Activated B cell treated with CpG ODN at 0.5 μM for 24 hours (primary cell): ENCODE measurements around the gene CAMTA1. TPM values are rescaled to one million over a fixed set of nuclear protein-coding genes. Genes with fewer than 3 reads are reported as not detected.

Experiments used
- ATAC-seq: fragments of 200-7000 bp; cut with Tn5 transposase; one replicate; pipeline ENCODE4 v1.10.0; 2021; ENCODE audit warnings: low read depth, mild to moderate bottlenecking, moderate library complexity
- CTCF ChIA-PET: fragments of 350-600 bp; sonication (Branson Sonifier 250); formaldehyde crosslinking; loops from one replicate; lab custom pipeline; 2021; ENCODE audit warnings: antibody characterized with exemption; lab: Charles Lee
- POLR2A ChIA-PET: fragments of 350-600 bp; sonication (Branson Sonifier 250); formaldehyde crosslinking; loops from one replicate; lab custom pipeline; 2021; ENCODE audit warnings: antibody characterized with exemption; lab: Charles Lee
- DNase-seq: peaks from one replicate; pipeline ENCODE4 v3.0.0; 2022
- H3K27ac Mint-ChIP-seq: one replicate; pipeline ENCODE4 v1.8.0; 2020; ENCODE audit warnings: mixed read lengths
- H3K27me3 Mint-ChIP-seq: one replicate; pipeline ENCODE4 v1.8.0; 2021; ENCODE audit warnings: mixed read lengths
- H3K36me3 Mint-ChIP-seq: one replicate; pipeline ENCODE4 v1.8.0; 2021; ENCODE audit warnings: low read depth, mixed read lengths
- H3K4me1 Mint-ChIP-seq: one replicate; pipeline ENCODE4 v1.8.0; 2021; ENCODE audit warnings: mixed read lengths
- H3K4me3 Mint-ChIP-seq: one replicate; pipeline ENCODE4 v1.8.0; 2020; ENCODE audit warnings: mild to moderate bottlenecking, mixed read lengths
- H3K9me3 Mint-ChIP-seq: one replicate; pipeline ENCODE4 v1.8.0; 2020; ENCODE audit warnings: mixed read lengths
- intact Hi-C: fragments of 100-400 bp; cut with micrococcal nuclease; formaldehyde crosslinking; loops from one replicate; pipeline ENCODE4 v1.15.1; 2024
- total RNA-seq: library from RNA; stranded (reverse); gene quantifications from 2 replicates; pipeline ENCODE4 v1.2.3, GENCODE V29; 2022
- TF ChIP-seq, protein P1 (sequence below): fragments of 200-600 bp; IDR thresholded peaks from one replicate; pipeline ENCODE4 v1.8.0; 2022; ENCODE audit warnings: antibody characterized with exemption, mild to moderate bottlenecking

The CAMTA1 gene
- total RNA-seq, 1 donor from 2014 or later: 49.8 TPM

DNA sequence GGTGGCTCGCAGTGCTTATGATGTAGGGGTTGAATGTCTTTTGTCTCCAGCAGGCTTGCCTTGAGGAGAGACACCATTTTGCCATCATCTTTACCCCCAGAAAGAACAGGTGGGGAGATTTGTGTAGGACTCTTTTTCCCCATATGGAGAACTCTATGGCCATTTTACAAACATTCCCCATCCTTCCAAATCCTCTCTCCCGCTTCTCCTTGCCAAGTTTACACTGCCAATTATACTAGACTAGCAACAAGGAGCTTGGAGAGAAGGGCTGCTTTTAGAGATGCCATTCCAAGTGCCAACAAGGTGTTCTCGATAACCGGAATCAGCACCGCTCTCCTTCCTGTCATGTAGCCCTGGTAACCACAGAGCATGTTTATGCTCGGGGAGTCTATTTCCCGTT is 233.1 kb downstream of the CAMTA1 start:
- peaks cover 18% of the 10 kb centered on the region for H3K27me3 Mint-ChIP-seq
- H3K4me1 Mint-ChIP-seq: no peaks in the 10 kb centered on the region
- no peaks in the 10 kb centered on the region for H3K9me3 Mint-ChIP-seq
- H3K36me3 Mint-ChIP-seq: no peaks in the 10 kb centered on the region
- TF ChIP-seq, protein P1, sequence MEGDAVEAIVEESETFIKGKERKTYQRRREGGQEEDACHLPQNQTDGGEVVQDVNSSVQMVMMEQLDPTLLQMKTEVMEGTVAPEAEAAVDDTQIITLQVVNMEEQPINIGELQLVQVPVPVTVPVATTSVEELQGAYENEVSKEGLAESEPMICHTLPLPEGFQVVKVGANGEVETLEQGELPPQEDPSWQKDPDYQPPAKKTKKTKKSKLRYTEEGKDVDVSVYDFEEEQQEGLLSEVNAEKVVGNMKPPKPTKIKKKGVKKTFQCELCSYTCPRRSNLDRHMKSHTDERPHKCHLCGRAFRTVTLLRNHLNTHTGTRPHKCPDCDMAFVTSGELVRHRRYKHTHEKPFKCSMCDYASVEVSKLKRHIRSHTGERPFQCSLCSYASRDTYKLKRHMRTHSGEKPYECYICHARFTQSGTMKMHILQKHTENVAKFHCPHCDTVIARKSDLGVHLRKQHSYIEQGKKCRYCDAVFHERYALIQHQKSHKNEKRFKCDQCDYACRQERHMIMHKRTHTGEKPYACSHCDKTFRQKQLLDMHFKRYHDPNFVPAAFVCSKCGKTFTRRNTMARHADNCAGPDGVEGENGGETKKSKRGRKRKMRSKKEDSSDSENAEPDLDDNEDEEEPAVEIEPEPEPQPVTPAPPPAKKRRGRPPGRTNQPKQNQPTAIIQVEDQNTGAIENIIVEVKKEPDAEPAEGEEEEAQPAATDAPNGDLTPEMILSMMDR: no peak
- POLR2A ChIA-PET: no interaction called here
- H3K4me3 Mint-ChIP-seq: no peak overlapping the region
- ATAC-seq (no peak), DNase-seq (no peak)
- intact Hi-C loops: no loop called here
- CTCF ChIA-PET: no interaction called here
- no peak overlapping the region for H3K27ac Mint-ChIP-seq

DNA sequence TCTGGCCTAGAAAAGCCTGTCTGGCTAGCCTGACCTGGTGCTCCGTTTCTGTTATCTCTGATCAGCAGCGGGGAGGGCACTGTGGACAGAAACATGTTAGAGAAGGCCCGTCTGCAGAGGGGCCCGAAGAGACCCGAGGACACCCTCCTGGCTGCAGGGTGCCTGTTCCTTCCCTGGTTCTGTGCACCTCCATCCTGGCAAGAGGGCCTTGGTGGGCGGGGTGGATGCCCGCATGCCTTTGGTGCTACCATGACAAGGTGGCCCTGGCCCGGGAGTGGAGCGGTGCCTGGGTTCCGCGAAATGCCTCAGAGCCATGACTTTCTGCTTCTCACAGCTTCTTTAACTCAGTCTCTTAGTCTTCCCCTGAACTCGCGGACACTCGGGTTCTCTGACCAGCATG is 233.6 kb downstream of the CAMTA1 start:
- no peak overlapping the region for H3K4me3 Mint-ChIP-seq
- POLR2A ChIA-PET: no interaction called here
- intact Hi-C loops: no loop called here
- no peaks in the 10 kb centered on the region for H3K9me3 Mint-ChIP-seq
- no peaks in the 10 kb centered on the region for H3K4me1 Mint-ChIP-seq
- H3K27me3 Mint-ChIP-seq: peaks cover 18% of the 10 kb centered on the region
- no peaks in the 10 kb centered on the region for H3K36me3 Mint-ChIP-seq
- CTCF ChIA-PET: no interaction called here
- no peak for ATAC-seq
- TF ChIP-seq, protein P1: no peak
- DNase-seq: no peak
- H3K27ac Mint-ChIP-seq: no peak overlapping the region

DNA sequence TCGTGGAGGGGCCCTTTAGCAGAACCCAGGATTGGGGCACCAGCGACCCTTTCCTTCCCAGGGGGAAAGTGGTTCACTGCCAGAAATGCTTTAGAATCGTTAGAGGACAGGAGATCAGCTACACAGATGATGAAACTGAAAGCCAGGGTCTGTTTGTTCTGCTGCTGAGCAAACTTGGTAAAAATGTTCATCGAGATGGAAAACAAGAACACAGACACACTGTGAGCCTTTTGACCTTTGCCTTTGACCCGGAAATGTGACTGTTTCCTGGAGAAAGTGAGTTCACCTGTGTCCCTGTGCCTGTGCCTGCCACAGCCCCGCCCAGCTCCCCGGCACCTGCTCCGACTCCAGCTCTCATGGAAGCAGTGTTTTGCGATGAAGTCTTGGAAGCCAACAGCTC is 234.3 kb downstream of the CAMTA1 start:
- no peak for ATAC-seq
- intact Hi-C loops: no loop called here
- peaks cover 18% of the 10 kb centered on the region for H3K27me3 Mint-ChIP-seq
- H3K4me3 Mint-ChIP-seq: no peak overlapping the region
- H3K27ac Mint-ChIP-seq: no peak overlapping the region
- DNase-seq: no peak
- ChIA-PET CTCF (no interaction called here), POLR2A (no interaction called here)
- TF ChIP-seq, protein P1: no peak
- H3K36me3 Mint-ChIP-seq: no peaks in the 10 kb centered on the region
- no peaks in the 10 kb centered on the region for H3K4me1 Mint-ChIP-seq
- H3K9me3 Mint-ChIP-seq: no peaks in the 10 kb centered on the region

DNA sequence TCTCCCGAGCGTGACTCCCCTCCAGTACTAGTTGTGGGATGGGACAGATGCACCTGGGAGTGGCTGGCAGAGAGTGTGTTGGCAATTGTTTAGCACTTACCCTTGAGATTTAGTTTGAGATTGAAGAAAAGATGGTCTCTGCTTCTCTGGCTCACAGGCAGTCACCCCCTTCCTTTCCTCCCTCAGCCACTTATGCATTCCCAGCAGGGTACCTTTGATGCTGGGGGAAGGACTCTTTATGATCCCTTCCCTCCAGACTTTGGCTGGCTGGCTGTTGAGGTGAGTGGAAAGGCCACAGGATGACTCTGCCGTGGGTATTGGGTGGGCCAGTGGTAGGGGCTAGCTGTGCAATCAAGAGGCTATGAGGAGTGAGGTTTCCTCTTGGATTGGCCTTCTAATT is 236.8 kb downstream of the CAMTA1 start:
- intact Hi-C loops: no loop called here
- Mint-ChIP-seq H3K4me1 (no peaks in the 10 kb centered on the region), H3K9me3 (no peaks in the 10 kb centered on the region), H3K27ac (no peak overlapping the region), H3K27me3 (peaks cover 17% of the 10 kb centered on the region), H3K36me3 (no peaks in the 10 kb centered on the region), H3K4me3 (no peak overlapping the region)
- TF ChIP-seq, protein P1: no peak
- ChIA-PET CTCF (no interaction called here), POLR2A (no interaction called here)
- ATAC-seq: no peak
- no peak for DNase-seq

DNA sequence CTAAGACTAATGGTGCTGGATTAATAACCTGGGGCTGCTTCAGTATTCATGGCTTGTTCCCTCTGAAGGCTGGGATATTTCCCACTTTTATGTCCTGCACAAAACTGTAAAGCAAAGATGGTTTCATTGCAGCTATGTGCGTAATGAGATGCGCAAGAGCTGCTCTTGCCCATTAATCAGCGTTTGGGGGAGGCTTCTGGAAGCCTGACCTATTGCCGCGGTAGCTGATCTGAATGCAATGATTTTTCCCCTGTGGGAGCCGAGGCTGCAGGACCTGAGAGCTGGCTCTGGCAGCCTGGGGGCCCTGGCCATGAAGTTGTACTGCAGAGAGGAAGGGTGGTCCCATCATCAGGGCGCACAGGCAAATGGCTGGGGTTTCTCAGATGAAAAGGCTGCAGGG is 239.8 kb downstream of the CAMTA1 start:
- Mint-ChIP-seq H3K4me3 (no peak overlapping the region), H3K9me3 (no peaks in the 10 kb centered on the region), H3K27me3 (peaks cover 13% of the 10 kb centered on the region), H3K36me3 (no peaks in the 10 kb centered on the region), H3K4me1 (no peaks in the 10 kb centered on the region), H3K27ac (no peak overlapping the region)
- CTCF ChIA-PET: no interaction called here
- intact Hi-C loops: no loop called here
- POLR2A ChIA-PET: no interaction called here
- no peak for DNase-seq
- no peak for ATAC-seq
- TF ChIP-seq, protein P1: no peak
